Gastroesophageal sphincter (tissue), 3 donors: ENCODE results near the gene KHNYN.

ENCODE experiments used
- POLR2A ChIP-seq, 2 donors: fragments of 450-650 bp; IDR thresholded peaks; one replicate each; pipeline ENCODE4 v1.6.1; 2017; ENCODE audit warnings: antibody characterized with exemption in 2 of 2, mild to moderate bottlenecking in 2 of 2, moderate library complexity in 1 of 2
- TF ChIP-seq, protein P1 (sequence below), 4 experiments: fragments of 200-600 bp in 2 of 4; fragments of 450-650 bp in 2 of 4; sonication (generic) in 1 of 4; IDR thresholded peaks; one replicate each; pipeline ENCODE4 v1.5.1; 2017 to 2019; ENCODE audit warnings: antibody characterized with exemption in 4 of 4, mild to moderate bottlenecking in 2 of 4, moderate library complexity in 2 of 4

DNA sequence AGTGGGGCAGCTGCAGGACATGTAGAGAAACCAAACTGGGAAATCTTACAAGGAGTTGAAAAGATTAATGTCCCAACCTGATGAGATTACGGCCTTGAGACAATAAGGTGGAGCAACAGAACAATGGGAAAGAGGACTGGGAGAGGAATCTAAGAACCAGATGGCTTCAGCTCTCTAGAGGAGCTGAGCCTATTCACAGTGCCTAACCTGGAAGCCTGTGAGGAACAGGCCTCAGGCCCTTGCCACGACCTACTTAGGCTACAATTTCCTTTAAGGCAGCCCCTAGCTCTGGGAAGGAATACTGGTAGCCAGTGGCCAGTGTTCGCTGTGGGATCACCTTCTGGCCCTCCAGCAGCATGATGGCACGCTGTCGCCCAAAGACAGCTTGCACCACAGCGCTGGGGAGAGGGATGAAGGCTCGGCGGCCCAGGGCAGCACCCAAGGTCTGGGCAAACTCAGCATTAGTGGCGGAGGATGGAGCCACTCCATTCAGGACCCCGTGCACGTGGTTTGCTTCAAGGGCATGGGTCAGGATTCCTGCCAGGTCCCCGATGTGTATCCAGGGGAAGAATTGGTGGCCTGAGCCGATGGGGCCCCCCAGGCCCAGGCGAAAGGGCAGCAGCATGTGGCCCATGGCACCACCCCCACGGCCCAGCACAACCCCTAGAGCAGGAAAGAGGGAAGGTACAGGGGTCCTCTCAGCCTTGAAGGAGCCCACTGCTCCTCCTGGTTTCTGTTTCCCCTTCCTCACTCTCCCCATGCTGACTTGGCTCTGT, 10.3 kb downstream of the KHNYN start:
- TF ChIP-seq, protein P1, sequence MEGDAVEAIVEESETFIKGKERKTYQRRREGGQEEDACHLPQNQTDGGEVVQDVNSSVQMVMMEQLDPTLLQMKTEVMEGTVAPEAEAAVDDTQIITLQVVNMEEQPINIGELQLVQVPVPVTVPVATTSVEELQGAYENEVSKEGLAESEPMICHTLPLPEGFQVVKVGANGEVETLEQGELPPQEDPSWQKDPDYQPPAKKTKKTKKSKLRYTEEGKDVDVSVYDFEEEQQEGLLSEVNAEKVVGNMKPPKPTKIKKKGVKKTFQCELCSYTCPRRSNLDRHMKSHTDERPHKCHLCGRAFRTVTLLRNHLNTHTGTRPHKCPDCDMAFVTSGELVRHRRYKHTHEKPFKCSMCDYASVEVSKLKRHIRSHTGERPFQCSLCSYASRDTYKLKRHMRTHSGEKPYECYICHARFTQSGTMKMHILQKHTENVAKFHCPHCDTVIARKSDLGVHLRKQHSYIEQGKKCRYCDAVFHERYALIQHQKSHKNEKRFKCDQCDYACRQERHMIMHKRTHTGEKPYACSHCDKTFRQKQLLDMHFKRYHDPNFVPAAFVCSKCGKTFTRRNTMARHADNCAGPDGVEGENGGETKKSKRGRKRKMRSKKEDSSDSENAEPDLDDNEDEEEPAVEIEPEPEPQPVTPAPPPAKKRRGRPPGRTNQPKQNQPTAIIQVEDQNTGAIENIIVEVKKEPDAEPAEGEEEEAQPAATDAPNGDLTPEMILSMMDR (IDR thresholded peaks at IDR 0.05) = no peak
- TF ChIP-seq POLR2A (IDR thresholded peaks at IDR 0.05) = peak in 1 of 2 donors; percentile 5
